HepG2 (cell line): Measurements from ENCODE around the gene TIMM23. TPM values are rescaled to one million over a fixed set of nuclear protein-coding genes. Genes with fewer than 3 reads are reported as not detected.
A peak's percentile ranks its signal among the peaks of the same experiment; 100 is the strongest.

Experiments
- MXI1 ChIP-seq: IDR thresholded peaks from 3 replicates; pipeline ENCODE4 v1.6.1; 2012; ENCODE audit warnings: low read depth, low read length, inconsistent platforms, borderline replicate concordance
- PCBP1 ChIP-seq: fragments of 200-400 bp; formaldehyde crosslinking; IDR thresholded peaks from 2 replicates; pipeline ENCODE4 v1.6.1; 2017; ENCODE audit warnings: mild to moderate bottlenecking, low read depth, low read length, borderline replicate concordance
- RXRB ChIP-seq: IDR thresholded peaks from 2 replicates; pipeline ENCODE4 v1.6.1; 2016; ENCODE audit warnings: borderline replicate concordance, missing genetic modification reagents, missing compliant biosample characterization
- SRY ChIP-seq: sonication (generic); formaldehyde crosslinking; IDR thresholded peaks from 2 replicates; pipeline ENCODE4 v1.8.0; 2022; ENCODE audit warnings: mild to moderate bottlenecking, missing genetic modification reagents
- YY1 ChIP-seq: IDR thresholded peaks from 2 replicates; pipeline ENCODE4 v1.6.1; 2011; ENCODE audit warnings: low read length, low read depth, moderate library complexity, mild to moderate bottlenecking; ENCODE audit not compliant: insufficient read depth, insufficient replicate concordance
- ZFX ChIP-seq: sonication (generic); formaldehyde crosslinking; IDR thresholded peaks from 2 replicates; pipeline ENCODE4 v1.4.0; 2020; ENCODE audit warnings: mild to moderate bottlenecking, low read depth, missing genetic modification reagents, moderate library complexity
- polyA plus RNA-seq, 8 experiments: library from polyadenylated mRNA; depleted of rRNA in 3 of 8; stranded (reverse) in 7 of 8; unstranded in 1 of 8; fragments of >200 nt; fragmentation: Illumina TruSeq in 4 of 8; extraction: Trizol in 4 of 8; gene quantifications; 2 replicates each; pipeline versions ENCODE4 v1.2.1 to v1.2.3, GENCODE V29; 2011 to 2016; ENCODE audit warnings: low read depth in 4 of 8, missing spikeins in 1 of 8, mixed read lengths in 1 of 8; ENCODE audit not compliant: insufficient read depth in 1 of 8
- total RNA-seq, 5 experiments: library from RNA; depleted of rRNA; stranded (reverse); fragments of >200 nt; fragmentation: Illumina TruSeq; extraction: Trizol; gene quantifications; 2 replicates each; pipeline ENCODE4 v1.2.3, GENCODE V29; 2016; ENCODE audit warnings: low read depth in 1 of 5
- TF ChIP-seq, protein P1 (sequence below): sonication (generic); formaldehyde crosslinking; IDR thresholded peaks from one replicate; pipeline ENCODE4 v1.5.1; 2020; ENCODE audit warnings: mild to moderate bottlenecking, missing genetic modification reagents; ENCODE audit errors: not compliant biosample characterization
- TF ChIP-seq, protein P2 (sequence below): sonication (generic); formaldehyde crosslinking; IDR thresholded peaks from 2 replicates; pipeline ENCODE4 v1.5.1; 2020; ENCODE audit warnings: missing genetic modification reagents, mild to moderate bottlenecking, borderline replicate concordance
- TF ChIP-seq, protein P3 (sequence below): sonication (generic); formaldehyde crosslinking; IDR thresholded peaks from 2 replicates; pipeline ENCODE4 v1.5.0; 2020; ENCODE audit warnings: missing genetic modification reagents
- TF ChIP-seq, protein P4 (sequence below): sonication (generic); formaldehyde crosslinking; IDR thresholded peaks from 2 replicates; pipeline ENCODE4 v1.4.0; 2020; ENCODE audit warnings: missing genetic modification reagents, borderline replicate concordance

Gene TIMM23
- total and polyA plus RNA-seq, 2 of the 13 experiments (the other 11 are each of a cell fraction or from before 2014, with no cell fraction given), result 80.2 to 98.6 TPM

DNA sequence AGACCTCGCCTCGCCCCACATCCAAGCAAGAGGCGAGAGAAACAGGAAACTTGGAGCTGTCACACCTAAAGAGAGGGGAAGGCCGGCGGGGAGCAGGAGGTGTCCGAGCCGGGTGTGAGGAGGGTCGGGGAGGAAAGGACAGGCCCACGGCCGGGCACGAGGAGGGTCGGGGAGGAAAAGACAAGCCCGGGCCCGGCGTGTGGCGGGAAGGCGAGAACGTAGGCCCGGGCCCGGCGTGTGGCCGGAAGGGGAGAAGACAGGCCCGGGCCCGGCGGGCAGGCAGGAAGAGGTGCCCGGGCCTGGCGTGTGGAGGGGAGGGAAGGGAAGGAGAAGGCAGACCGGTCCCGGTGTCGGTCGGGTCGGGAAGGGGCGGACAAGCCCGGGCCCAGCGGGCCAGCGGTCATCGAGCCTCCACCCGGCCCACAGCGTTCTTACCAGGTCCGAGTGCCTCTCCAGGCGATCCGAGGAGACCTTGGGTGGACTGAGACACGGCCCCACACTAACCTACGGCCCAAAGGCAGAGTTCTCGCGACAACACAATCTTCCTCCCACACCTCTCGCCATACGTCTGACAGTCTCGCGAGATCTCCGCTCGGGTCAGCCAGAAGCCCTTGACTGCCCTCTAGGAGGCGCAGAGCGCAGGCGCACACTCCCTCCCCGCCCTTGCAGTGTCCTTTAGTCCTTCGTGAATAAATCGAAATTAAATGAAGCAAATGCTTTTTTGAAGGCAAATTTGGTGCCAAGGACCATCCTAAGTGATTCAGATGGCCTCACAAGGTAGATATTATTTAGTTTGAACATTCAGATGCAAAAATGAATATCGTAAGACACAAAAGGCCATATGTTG is 58.0 kb downstream of the TIMM23 start, which contains the start of gene NCOA4 (continued):
- TF ChIP-seq, protein P1, sequence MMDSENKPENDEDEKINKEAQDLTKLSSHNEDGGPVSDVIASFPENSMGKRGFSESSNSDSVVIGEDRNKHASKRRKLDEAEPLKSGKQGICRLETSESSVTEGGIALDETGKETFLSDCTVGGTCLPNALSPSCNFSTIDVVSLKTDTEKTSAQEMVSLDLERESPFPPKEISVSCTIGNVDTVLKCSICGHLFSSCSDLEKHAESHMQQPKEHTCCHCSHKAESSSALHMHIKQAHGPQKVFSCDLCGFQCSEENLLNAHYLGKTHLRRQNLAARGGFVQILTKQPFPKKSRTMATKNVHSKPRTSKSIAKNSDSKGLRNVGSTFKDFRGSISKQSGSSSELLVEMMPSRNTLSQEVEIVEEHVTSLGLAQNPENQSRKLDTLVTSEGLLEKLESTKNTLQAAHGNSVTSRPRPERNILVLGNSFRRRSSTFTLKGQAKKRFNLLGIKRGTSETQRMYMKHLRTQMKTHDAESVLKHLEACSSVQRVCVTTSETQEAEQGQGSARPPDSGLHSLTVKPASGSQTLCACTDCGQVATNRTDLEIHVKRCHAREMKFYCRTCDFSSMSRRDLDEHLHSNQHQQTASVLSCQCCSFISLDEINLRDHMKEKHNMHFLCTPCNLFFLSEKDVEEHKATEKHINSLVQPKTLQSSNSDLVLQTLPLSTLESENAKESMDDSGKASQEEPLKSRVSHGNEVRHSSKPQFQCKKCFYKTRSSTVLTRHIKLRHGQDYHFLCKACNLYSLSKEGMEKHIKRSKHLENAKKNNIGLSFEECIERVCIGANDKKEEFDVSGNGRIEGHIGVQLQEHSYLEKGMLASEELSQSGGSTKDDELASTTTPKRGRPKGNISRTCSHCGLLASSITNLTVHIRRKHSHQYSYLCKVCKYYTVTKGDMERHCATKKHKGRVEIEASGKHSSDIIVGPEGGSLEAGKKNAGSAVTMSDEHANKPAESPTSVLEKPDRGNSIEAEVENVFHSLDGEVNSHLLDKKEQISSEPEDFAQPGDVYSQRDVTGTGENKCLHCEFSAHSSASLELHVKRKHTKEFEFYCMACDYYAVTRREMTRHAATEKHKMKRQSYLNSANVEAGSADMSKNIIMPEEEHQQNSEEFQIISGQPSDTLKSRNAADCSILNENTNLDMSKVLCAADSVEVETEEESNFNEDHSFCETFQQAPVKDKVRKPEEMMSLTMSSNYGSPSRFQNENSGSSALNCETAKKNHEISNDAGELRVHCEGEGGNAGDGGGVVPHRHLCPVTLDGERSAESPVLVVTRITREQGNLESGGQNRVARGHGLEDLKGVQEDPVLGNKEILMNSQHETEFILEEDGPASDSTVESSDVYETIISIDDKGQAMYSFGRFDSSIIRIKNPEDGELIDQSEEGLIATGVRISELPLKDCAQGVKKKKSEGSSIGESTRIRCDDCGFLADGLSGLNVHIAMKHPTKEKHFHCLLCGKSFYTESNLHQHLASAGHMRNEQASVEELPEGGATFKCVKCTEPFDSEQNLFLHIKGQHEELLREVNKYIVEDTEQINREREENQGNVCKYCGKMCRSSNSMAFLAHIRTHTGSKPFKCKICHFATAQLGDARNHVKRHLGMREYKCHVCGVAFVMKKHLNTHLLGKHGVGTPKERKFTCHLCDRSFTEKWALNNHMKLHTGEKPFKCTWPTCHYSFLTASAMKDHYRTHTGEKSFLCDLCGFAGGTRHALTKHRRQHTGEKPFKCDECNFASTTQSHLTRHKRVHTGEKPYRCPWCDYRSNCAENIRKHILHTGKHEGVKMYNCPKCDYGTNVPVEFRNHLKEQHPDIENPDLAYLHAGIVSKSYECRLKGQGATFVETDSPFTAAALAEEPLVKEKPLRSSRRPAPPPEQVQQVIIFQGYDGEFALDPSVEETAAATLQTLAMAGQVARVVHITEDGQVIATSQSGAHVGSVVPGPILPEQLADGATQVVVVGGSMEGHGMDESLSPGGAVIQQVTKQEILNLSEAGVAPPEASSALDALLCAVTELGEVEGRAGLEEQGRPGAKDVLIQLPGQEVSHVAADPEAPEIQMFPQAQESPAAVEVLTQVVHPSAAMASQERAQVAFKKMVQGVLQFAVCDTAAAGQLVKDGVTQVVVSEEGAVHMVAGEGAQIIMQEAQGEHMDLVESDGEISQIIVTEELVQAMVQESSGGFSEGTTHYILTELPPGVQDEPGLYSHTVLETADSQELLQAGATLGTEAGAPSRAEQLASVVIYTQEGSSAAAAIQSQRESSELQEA (CRISPR knock-in tag), result peak; percentile 89
- peak; percentile 94 for TF ChIP-seq MXI1
- TF ChIP-seq RXRB (CRISPR knock-in tag), result peak; percentile 65; the same call in 1 of the 2 replicates
- TF ChIP-seq ZFX, result peak; percentile 94
- TF ChIP-seq, protein P2, sequence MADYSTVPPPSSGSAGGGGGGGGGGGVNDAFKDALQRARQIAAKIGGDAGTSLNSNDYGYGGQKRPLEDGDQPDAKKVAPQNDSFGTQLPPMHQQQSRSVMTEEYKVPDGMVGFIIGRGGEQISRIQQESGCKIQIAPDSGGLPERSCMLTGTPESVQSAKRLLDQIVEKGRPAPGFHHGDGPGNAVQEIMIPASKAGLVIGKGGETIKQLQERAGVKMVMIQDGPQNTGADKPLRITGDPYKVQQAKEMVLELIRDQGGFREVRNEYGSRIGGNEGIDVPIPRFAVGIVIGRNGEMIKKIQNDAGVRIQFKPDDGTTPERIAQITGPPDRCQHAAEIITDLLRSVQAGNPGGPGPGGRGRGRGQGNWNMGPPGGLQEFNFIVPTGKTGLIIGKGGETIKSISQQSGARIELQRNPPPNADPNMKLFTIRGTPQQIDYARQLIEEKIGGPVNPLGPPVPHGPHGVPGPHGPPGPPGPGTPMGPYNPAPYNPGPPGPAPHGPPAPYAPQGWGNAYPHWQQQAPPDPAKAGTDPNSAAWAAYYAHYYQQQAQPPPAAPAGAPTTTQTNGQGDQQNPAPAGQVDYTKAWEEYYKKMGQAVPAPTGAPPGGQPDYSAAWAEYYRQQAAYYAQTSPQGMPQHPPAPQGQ (CRISPR knock-in tag), result no peak
- TF ChIP-seq SRY (CRISPR knock-in tag), result peak; percentile 76; the same call in 1 of the 2 replicates
- TF ChIP-seq, protein P3, sequence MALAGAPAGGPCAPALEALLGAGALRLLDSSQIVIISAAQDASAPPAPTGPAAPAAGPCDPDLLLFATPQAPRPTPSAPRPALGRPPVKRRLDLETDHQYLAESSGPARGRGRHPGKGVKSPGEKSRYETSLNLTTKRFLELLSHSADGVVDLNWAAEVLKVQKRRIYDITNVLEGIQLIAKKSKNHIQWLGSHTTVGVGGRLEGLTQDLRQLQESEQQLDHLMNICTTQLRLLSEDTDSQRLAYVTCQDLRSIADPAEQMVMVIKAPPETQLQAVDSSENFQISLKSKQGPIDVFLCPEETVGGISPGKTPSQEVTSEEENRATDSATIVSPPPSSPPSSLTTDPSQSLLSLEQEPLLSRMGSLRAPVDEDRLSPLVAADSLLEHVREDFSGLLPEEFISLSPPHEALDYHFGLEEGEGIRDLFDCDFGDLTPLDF (CRISPR knock-in tag), result no peak
- peak; percentile 80 for TF ChIP-seq PCBP1
- TF ChIP-seq, protein P4, sequence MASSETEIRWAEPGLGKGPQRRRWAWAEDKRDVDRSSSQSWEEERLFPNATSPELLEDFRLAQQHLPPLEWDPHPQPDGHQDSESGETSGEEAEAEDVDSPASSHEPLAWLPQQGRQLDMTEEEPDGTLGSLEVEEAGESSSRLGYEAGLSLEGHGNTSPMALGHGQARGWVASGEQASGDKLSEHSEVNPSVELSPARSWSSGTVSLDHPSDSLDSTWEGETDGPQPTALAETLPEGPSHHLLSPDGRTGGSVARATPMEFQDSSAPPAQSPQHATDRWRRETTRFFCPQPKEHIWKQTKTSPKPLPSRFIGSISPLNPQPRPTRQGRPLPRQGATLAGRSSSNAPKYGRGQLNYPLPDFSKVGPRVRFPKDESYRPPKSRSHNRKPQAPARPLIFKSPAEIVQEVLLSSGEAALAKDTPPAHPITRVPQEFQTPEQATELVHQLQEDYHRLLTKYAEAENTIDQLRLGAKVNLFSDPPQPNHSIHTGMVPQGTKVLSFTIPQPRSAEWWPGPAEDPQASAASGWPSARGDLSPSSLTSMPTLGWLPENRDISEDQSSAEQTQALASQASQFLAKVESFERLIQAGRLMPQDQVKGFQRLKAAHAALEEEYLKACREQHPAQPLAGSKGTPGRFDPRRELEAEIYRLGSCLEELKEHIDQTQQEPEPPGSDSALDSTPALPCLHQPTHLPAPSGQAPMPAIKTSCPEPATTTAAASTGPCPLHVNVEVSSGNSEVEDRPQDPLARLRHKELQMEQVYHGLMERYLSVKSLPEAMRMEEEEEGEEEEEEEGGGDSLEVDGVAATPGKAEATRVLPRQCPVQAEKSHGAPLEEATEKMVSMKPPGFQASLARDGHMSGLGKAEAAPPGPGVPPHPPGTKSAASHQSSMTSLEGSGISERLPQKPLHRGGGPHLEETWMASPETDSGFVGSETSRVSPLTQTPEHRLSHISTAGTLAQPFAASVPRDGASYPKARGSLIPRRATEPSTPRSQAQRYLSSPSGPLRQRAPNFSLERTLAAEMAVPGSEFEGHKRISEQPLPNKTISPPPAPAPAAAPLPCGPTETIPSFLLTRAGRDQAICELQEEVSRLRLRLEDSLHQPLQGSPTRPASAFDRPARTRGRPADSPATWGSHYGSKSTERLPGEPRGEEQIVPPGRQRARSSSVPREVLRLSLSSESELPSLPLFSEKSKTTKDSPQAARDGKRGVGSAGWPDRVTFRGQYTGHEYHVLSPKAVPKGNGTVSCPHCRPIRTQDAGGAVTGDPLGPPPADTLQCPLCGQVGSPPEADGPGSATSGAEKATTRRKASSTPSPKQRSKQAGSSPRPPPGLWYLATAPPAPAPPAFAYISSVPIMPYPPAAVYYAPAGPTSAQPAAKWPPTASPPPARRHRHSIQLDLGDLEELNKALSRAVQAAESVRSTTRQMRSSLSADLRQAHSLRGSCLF (CRISPR knock-in tag), result no peak
- TF ChIP-seq YY1, result peak; percentile 64
